Measurements from ENCODE around the gene ETV4. TPM values are rescaled to one million over a fixed set of nuclear protein-coding genes. Genes with fewer than 3 reads are reported as not detected.

Gene ETV4
- total RNA-seq, 4 donors from 2014 or later: 1.1 to 9.0 (median 5.3) TPM

GRCh38 chr17:43545383-43545632 is 832 bp downstream of the ETV4 start:
- Histone ChIP-seq H3K36me3 (no peaks in the 10 kb centered on the region), H3K4me1 (peaks cover 14 to 25% of the 10 kb centered on the region in 2 donors), H3K4me3 (replicated peaks in 1 of 3) (peak overlapping the region; percentile 24 to 56 (median 32)), H3K9me3 (no peaks in the 10 kb centered on the region), H3K27ac (peak overlapping the region in 1 of 3 donors; percentile 22), H3K27me3 (no peaks in the 10 kb centered on the region)
- peak; percentile 31 to 33 for DNase-seq
- TF ChIP-seq CTCF (IDR thresholded peaks at IDR 0.05): no peak
- no peak for TF ChIP-seq POLR2A (IDR thresholded peaks at IDR 0.05)
- intact Hi-C loops (cut with DNase I): no loop called here
- WGBS, 2 donors: no CpG with 5 or more reads among the region's 21 CpGs

GRCh38 chr17:43543771-43544575 is 2.2 kb downstream of the ETV4 start:
- Histone ChIP-seq H3K4me1 (peaks cover 14 to 25% of the 10 kb centered on the region in 2 donors), H3K27ac (no peak overlapping the region), H3K4me3 (replicated peaks in 1 of 3) (no peak overlapping the region), H3K36me3 (no peaks in the 10 kb centered on the region), H3K9me3 (no peaks in the 10 kb centered on the region), H3K27me3 (no peaks in the 10 kb centered on the region)
- peak in 1 of 2 donors; percentile 28 for DNase-seq
- intact Hi-C loops (cut with DNase I): no loop called here
- WGBS, 2 donors: 31 to 43% methylated on average over 7 of the region's 7 CpGs
- TF ChIP-seq CTCF (IDR thresholded peaks at IDR 0.05) (no peak), POLR2A (IDR thresholded peaks at IDR 0.05) (no peak)

GRCh38 chr17:43543300-43543699 is 2.8 kb downstream of the ETV4 start:
- H3K4me1 ChIP-seq: peaks cover 14 to 25% of the 10 kb centered on the region in 2 donors
- 52 to 64% methylated on average over 4 of the region's 4 CpGs for WGBS, 2 donors

GRCh38 chr17:43542859-43543258 is 3.3 kb downstream of the ETV4 start:
- no peaks in the 10 kb centered on the region for H3K9me3 ChIP-seq
- no peak overlapping the region for H3K4me3 ChIP-seq (replicated peaks in 1 of 3)
- intact Hi-C loops (cut with DNase I): no loop called here
- TF ChIP-seq CTCF (IDR thresholded peaks at IDR 0.05) (no peak), POLR2A (IDR thresholded peaks at IDR 0.05) (no peak)
- 80% methylated on average over 5 of the region's 8 CpGs for WGBS, 2 donors
- DNase-seq: no peak
- peaks cover 14 to 25% of the 10 kb centered on the region in 2 donors for H3K4me1 ChIP-seq
- no peaks in the 10 kb centered on the region for H3K36me3 ChIP-seq
- H3K27ac ChIP-seq: no peak overlapping the region
- H3K27me3 ChIP-seq: no peaks in the 10 kb centered on the region

More at GRCh38 chr17:43543300-43543699, 2.8 kb downstream of the ETV4 start:
- Histone ChIP-seq H3K27ac (no peak overlapping the region), H3K4me3 (replicated peaks in 1 of 3) (no peak overlapping the region), H3K36me3 (no peaks in the 10 kb centered on the region), H3K27me3 (no peaks in the 10 kb centered on the region), H3K9me3 (no peaks in the 10 kb centered on the region)
- TF ChIP-seq CTCF (IDR thresholded peaks at IDR 0.05) (no peak), POLR2A (IDR thresholded peaks at IDR 0.05) (no peak)
- no peak for DNase-seq
- intact Hi-C loops (cut with DNase I): no loop called here

- peaks cover 8 to 21% of the 10 kb centered on the region in 2 donors for H3K4me1 ChIP-seq
- TF ChIP-seq POLR2A (IDR thresholded peaks at IDR 0.05) (no peak), CTCF (IDR thresholded peaks at IDR 0.05) (no peak)
- no peak for DNase-seq
- no peaks in the 10 kb centered on the region for H3K9me3 ChIP-seq
- H3K36me3 ChIP-seq: no peaks in the 10 kb centered on the region
- H3K4me3 ChIP-seq (replicated peaks in 1 of 3): no peak overlapping the region
- intact Hi-C loops (cut with DNase I): no loop called here
- H3K27me3 ChIP-seq: no peaks in the 10 kb centered on the region
- WGBS, 2 donors: 72 to 83% methylated on average over 11 of the region's 11 CpGs
- H3K27ac ChIP-seq: no peak overlapping the region
Observed at GRCh38 chr17:43540821-43541674, 5.1 kb downstream of the ETV4 start.

All from thyroid gland (tissue), 4 donors.